Glutamatergic neuron (in vitro differentiated cells): ENCODE data around the gene IL36RN. TPM values are rescaled to one million over a fixed set of nuclear protein-coding genes. Genes with fewer than 3 reads are reported as not detected.

Experiments used
- DNase-seq: peaks from one replicate; pipeline ENCODE4 v3.0.0; 2022
- H3K27ac Mint-ChIP-seq: one replicate; pipeline ENCODE4 v1.8.0; 2020; ENCODE audit warnings: mild to moderate bottlenecking, mixed read lengths, inconsistent platforms; ENCODE audit not compliant: unreplicated experiment
- H3K27me3 Mint-ChIP-seq: one replicate; pipeline ENCODE4 v1.8.0; 2020; ENCODE audit warnings: mild to moderate bottlenecking, moderate library complexity, mixed read lengths, inconsistent platforms; ENCODE audit not compliant: unreplicated experiment
- H3K36me3 Mint-ChIP-seq: one replicate; pipeline ENCODE4 v1.8.0; 2020; ENCODE audit warnings: mild to moderate bottlenecking, mixed read lengths, inconsistent platforms; ENCODE audit not compliant: unreplicated experiment
- H3K4me1 Mint-ChIP-seq: one replicate; pipeline ENCODE4 v1.8.0; 2020; ENCODE audit warnings: mild to moderate bottlenecking, low read depth, mixed read lengths, inconsistent platforms; ENCODE audit not compliant: unreplicated experiment
- H3K4me3 Mint-ChIP-seq: one replicate; pipeline ENCODE4 v1.8.0; 2020; ENCODE audit warnings: mild to moderate bottlenecking, mixed read lengths, inconsistent platforms; ENCODE audit not compliant: unreplicated experiment
- H3K9me3 Mint-ChIP-seq: one replicate; pipeline ENCODE4 v1.8.0; 2020; ENCODE audit warnings: mild to moderate bottlenecking, moderate library complexity, mixed read lengths, inconsistent platforms; ENCODE audit not compliant: unreplicated experiment
- CTCF ChIP-seq: fragments of 200-600 bp; sonication (generic); IDR thresholded peaks from one replicate; pipeline ENCODE4 v1.5.0; 2021; ENCODE audit not compliant: partially characterized antibody, unreplicated experiment
- total RNA-seq: library from RNA; stranded (reverse); fragmentation: NEBNext Ultra II Directional; extraction: Animal tissue kit (Norgen Biotek cat#: 25700); gene quantifications from one replicate; pipeline ENCODE4 v1.2.1, GENCODE V29; 2021; ENCODE audit not compliant: unreplicated experiment

IL36RN gene
- total RNA-seq, 1 donor from 2014 or later = not detected

- no peaks in the 10 kb centered on the region for H3K27me3 Mint-ChIP-seq
- no peak overlapping the region for H3K4me3 Mint-ChIP-seq
- H3K36me3 Mint-ChIP-seq = no peaks in the 10 kb centered on the region
- H3K4me1 Mint-ChIP-seq = no peaks in the 10 kb centered on the region
- H3K9me3 Mint-ChIP-seq = no peaks in the 10 kb centered on the region
- H3K27ac Mint-ChIP-seq = no peak overlapping the region
- DNase-seq = no peak
- TF ChIP-seq CTCF = no peak
Observed at GRCh38 chr2:113028112-113028511, 30.9 kb upstream of the IL36RN start.

GRCh38 chr2:113032737-113033136 is 26.3 kb upstream of the IL36RN start:
- H3K9me3 Mint-ChIP-seq = no peaks in the 10 kb centered on the region
- TF ChIP-seq CTCF = no peak
- no peaks in the 10 kb centered on the region for H3K36me3 Mint-ChIP-seq
- H3K27ac Mint-ChIP-seq = no peak overlapping the region
- no peaks in the 10 kb centered on the region for H3K4me1 Mint-ChIP-seq
- no peak for DNase-seq
- H3K27me3 Mint-ChIP-seq = no peaks in the 10 kb centered on the region
- no peak overlapping the region for H3K4me3 Mint-ChIP-seq

- no peak overlapping the region for H3K27ac Mint-ChIP-seq
- H3K27me3 Mint-ChIP-seq = no peaks in the 10 kb centered on the region
- H3K36me3 Mint-ChIP-seq = no peaks in the 10 kb centered on the region
- no peaks in the 10 kb centered on the region for H3K4me1 Mint-ChIP-seq
- H3K9me3 Mint-ChIP-seq = no peaks in the 10 kb centered on the region
- DNase-seq = no peak
- no peak overlapping the region for H3K4me3 Mint-ChIP-seq
- no peak for TF ChIP-seq CTCF
Observed at GRCh38 chr2:113034016-113034415, 25.0 kb upstream of the IL36RN start.

- TF ChIP-seq CTCF = no peak
- Mint-ChIP-seq H3K9me3 (no peaks in the 10 kb centered on the region), H3K27me3 (peaks cover 1% of the 10 kb centered on the region), H3K4me3 (no peak overlapping the region), H3K27ac (no peak overlapping the region), H3K4me1 (no peaks in the 10 kb centered on the region), H3K36me3 (no peaks in the 10 kb centered on the region)
- DNase-seq = no peak
Observed at GRCh38 chr2:113036763-113037162, 22.2 kb upstream of the IL36RN start.

GRCh38 chr2:113038291-113038690 is 20.7 kb upstream of the IL36RN start:
- H3K27ac Mint-ChIP-seq = no peak overlapping the region
- H3K27me3 Mint-ChIP-seq = peaks cover 2% of the 10 kb centered on the region
- TF ChIP-seq CTCF = no peak
- no peaks in the 10 kb centered on the region for H3K9me3 Mint-ChIP-seq
- no peak for DNase-seq
- H3K36me3 Mint-ChIP-seq = no peaks in the 10 kb centered on the region
- H3K4me1 Mint-ChIP-seq = no peaks in the 10 kb centered on the region
- no peak overlapping the region for H3K4me3 Mint-ChIP-seq
